OCI-LY7 (cell line): ENCODE results near the gene PPP4R4.

Experiments used
- EZH2phosphoT487 ChIP-seq: fragments of 200-600 bp; sonication (generic); IDR thresholded peaks from 2 replicates; pipeline ENCODE4 v1.6.1; 2018; ENCODE audit warnings: low read depth, borderline replicate concordance, mild to moderate bottlenecking, mixed run types, antibody characterized with exemption, low read length, moderate library complexity, mixed read lengths
- TF ChIP-seq, protein P1 (sequence below): fragments of 200-600 bp; sonication (generic); conservative IDR thresholded peaks from 2 replicates; pipeline ENCODE4 v1.5.1; 2014; ENCODE audit warnings: mild to moderate bottlenecking, antibody characterized with exemption, low read length, moderate library complexity, mixed read lengths

DNA sequence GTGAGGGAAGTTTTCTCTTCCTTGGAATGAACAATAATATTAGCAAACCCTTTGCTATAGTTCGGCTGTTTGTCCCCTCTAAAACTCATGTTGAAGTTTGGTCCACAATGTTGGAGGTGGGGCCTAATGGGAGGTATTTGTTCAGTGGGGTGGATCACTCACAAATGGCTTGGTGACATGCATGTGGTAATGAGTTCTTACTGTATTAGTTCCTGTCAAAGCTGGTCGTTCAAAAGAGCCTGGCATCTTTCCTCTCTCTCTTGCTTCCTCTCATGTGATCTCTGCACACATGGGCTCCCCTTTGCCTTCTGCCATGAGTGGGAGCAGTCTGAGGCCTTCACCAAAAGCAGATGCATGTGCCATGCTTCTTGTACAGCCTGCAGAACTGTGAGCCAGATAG is 13.1 kb upstream of the PPP4R4 start:
- TF ChIP-seq, protein P1, sequence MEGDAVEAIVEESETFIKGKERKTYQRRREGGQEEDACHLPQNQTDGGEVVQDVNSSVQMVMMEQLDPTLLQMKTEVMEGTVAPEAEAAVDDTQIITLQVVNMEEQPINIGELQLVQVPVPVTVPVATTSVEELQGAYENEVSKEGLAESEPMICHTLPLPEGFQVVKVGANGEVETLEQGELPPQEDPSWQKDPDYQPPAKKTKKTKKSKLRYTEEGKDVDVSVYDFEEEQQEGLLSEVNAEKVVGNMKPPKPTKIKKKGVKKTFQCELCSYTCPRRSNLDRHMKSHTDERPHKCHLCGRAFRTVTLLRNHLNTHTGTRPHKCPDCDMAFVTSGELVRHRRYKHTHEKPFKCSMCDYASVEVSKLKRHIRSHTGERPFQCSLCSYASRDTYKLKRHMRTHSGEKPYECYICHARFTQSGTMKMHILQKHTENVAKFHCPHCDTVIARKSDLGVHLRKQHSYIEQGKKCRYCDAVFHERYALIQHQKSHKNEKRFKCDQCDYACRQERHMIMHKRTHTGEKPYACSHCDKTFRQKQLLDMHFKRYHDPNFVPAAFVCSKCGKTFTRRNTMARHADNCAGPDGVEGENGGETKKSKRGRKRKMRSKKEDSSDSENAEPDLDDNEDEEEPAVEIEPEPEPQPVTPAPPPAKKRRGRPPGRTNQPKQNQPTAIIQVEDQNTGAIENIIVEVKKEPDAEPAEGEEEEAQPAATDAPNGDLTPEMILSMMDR = no peak
- no peak for TF ChIP-seq EZH2phosphoT487
